Vagina (tissue), 2 donors: ENCODE measurements around the gene STAT4.

Experiments
- POLR2A ChIP-seq, 2 donors: fragments of 450-650 bp; IDR thresholded peaks; one replicate each; pipeline ENCODE4 v1.6.1; 2017; ENCODE audit warnings: antibody characterized with exemption in 2 of 2, mild to moderate bottlenecking in 2 of 2, moderate library complexity in 2 of 2
- POLR2AphosphoS5 ChIP-seq, 2 donors: sonication (generic); formaldehyde crosslinking; IDR thresholded peaks; one replicate each; pipeline ENCODE4 v1.9.0; 2017; ENCODE audit warnings: antibody characterized with exemption in 2 of 2, mild to moderate bottlenecking in 2 of 2, low read depth in 1 of 2; ENCODE audit not compliant: insufficient read depth in 1 of 2

- TF ChIP-seq POLR2AphosphoS5 (IDR thresholded peaks at IDR 0.05; ENCODE audit: insufficient read depth in 1 of 2, low read depth in 1 of 2) (no peak), POLR2A (IDR thresholded peaks at IDR 0.05) (no peak)
These were observed 63.5 kb downstream of the STAT4 start for GRCh38 chr2:191087311-191087710.
